ENCODE data around the gene GPC3.

DNA sequence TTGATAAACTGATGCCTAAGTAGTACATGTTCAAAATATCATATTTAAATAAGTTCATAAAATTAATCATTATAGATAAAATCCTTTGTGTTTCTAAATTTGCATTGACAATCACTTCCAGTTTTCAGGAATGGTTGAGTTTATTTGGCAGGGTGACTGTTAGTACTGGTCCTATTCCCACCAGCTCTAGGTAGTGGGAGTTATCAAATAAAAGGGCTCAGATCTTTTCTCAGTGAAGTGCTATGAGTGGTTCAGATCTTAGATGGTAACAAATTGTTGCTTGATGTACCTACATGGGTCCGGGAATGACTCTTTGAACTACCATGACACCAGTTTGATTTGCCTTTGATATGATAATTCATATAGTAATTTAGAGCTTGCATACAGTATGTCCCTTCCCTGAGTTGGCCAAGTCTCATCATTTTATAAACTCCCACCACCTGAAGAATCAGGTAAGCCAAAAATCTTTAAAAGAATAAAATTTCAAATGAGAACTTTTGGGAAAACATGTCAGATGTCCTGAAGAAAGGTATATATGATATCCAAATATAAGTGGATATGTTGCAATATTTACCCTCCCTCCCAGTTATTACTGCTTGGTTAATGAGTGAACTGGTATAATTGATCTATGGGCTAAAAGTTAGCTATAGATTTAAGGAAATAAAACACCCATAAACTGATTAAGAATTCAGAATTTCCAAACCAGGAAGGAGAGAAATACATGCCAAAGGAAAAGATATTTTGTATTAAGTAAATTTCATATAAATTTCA, 28.6 kb downstream of the GPC3 start:
- TF ChIP-seq TEAD4 (IDR thresholded peaks at IDR 0.05) (no peak), TAF1 (IDR thresholded peaks at IDR 0.05; ENCODE audit: low read depth) (no peak), EGR1 (IDR thresholded peaks at IDR 0.05) (no peak), RAD21 (IDR thresholded peaks at IDR 0.05; ENCODE audit: low read depth) (no peak), CREB1 (IDR thresholded peaks at IDR 0.05; ENCODE audit: low read depth) (no peak), YY1 (IDR thresholded peaks at IDR 0.05; ENCODE audit: low read depth) (no peak), EP300 (IDR thresholded peaks at IDR 0.05; ENCODE audit: borderline replicate concordance) (no peak), FOXM1 (IDR thresholded peaks at IDR 0.05; ENCODE audit: borderline replicate concordance, low read depth) (no peak), CEBPB (IDR thresholded peaks at IDR 0.05) (no peak), TCF12 (IDR thresholded peaks at IDR 0.05; ENCODE audit: low read depth) (no peak), ZBTB7A (IDR thresholded peaks at IDR 0.05; ENCODE audit: low read depth) (no peak)
- TF ChIP-seq, protein P1, sequence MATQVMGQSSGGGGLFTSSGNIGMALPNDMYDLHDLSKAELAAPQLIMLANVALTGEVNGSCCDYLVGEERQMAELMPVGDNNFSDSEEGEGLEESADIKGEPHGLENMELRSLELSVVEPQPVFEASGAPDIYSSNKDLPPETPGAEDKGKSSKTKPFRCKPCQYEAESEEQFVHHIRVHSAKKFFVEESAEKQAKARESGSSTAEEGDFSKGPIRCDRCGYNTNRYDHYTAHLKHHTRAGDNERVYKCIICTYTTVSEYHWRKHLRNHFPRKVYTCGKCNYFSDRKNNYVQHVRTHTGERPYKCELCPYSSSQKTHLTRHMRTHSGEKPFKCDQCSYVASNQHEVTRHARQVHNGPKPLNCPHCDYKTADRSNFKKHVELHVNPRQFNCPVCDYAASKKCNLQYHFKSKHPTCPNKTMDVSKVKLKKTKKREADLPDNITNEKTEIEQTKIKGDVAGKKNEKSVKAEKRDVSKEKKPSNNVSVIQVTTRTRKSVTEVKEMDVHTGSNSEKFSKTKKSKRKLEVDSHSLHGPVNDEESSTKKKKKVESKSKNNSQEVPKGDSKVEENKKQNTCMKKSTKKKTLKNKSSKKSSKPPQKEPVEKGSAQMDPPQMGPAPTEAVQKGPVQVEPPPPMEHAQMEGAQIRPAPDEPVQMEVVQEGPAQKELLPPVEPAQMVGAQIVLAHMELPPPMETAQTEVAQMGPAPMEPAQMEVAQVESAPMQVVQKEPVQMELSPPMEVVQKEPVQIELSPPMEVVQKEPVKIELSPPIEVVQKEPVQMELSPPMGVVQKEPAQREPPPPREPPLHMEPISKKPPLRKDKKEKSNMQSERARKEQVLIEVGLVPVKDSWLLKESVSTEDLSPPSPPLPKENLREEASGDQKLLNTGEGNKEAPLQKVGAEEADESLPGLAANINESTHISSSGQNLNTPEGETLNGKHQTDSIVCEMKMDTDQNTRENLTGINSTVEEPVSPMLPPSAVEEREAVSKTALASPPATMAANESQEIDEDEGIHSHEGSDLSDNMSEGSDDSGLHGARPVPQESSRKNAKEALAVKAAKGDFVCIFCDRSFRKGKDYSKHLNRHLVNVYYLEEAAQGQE (IDR thresholded peaks at IDR 0.05; ENCODE audit: low read depth), result no peak
- TF ChIP-seq, protein P2, sequence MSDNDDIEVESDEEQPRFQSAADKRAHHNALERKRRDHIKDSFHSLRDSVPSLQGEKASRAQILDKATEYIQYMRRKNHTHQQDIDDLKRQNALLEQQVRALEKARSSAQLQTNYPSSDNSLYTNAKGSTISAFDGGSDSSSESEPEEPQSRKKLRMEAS (IDR thresholded peaks at IDR 0.05), result no peak
- TF ChIP-seq, protein P3, sequence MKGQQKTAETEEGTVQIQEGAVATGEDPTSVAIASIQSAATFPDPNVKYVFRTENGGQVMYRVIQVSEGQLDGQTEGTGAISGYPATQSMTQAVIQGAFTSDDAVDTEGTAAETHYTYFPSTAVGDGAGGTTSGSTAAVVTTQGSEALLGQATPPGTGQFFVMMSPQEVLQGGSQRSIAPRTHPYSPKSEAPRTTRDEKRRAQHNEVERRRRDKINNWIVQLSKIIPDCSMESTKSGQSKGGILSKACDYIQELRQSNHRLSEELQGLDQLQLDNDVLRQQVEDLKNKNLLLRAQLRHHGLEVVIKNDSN (IDR thresholded peaks at IDR 0.05), result no peak

Data from Ishikawa (cell line).